Adrenal gland (tissue), 5 donors: ENCODE results near the gene TRIM36.

Source experiments
- CTCF ChIP-seq, 6 experiments: fragments of 450-650 bp in 4 of 6; fragments of 200-600 bp in 2 of 6; sonication (generic) in 1 of 6; IDR thresholded peaks; 1 replicate in 5 of 6; 2 replicates in 1 of 6; pipeline versions ENCODE4 v1.5.1 to v1.8.0; 2016 to 2021; ENCODE audit warnings: antibody characterized with exemption in 6 of 6, mild to moderate bottlenecking in 2 of 6, moderate library complexity in 1 of 6
- POLR2A ChIP-seq, 2 donors: fragments of 450-650 bp; IDR thresholded peaks; one replicate each; pipeline ENCODE4 v1.6.1; 2017; ENCODE audit warnings: antibody characterized with exemption in 2 of 2, mild to moderate bottlenecking in 2 of 2, moderate library complexity in 1 of 2
- donor health status: DM: no; HTN: no; CAD: no.

- TF ChIP-seq POLR2A (IDR thresholded peaks at IDR 0.05) = no peak
- TF ChIP-seq CTCF (IDR thresholded peaks at IDR 0.05) = no peak
Observed at GRCh38 chr5:115147052-115147451, 22.7 kb downstream of the TRIM36 start.
